ENCODE data around the gene ZNF563. TPM values are rescaled to one million over a fixed set of nuclear protein-coding genes. Genes with fewer than 3 reads are reported as not detected.

Gene ZNF563
- total RNA-seq, 4 donors from 2014 or later, result 1.6 to 7.6 (median 5.5) TPM

- TF ChIP-seq EP300 (IDR thresholded peaks at IDR 0.05) (no peak), POLR2AphosphoS5 (IDR thresholded peaks at IDR 0.05) (no peak), CTCF (IDR thresholded peaks at IDR 0.05) (no peak), POLR2A (IDR thresholded peaks at IDR 0.05) (no peak)
- H3K9me3 ChIP-seq, result peaks cover 0 to 80% (median 0%) of the 10 kb centered on the region in 3 donors
- H3K36me3 ChIP-seq, result peaks cover 6 to 36% of the 10 kb centered on the region in 2 donors
- H3K27ac ChIP-seq, result no peak overlapping the region
- no peak overlapping the region for H3K4me3 ChIP-seq
- ATAC-seq, result no peak
- no peaks in the 10 kb centered on the region for H3K4me1 ChIP-seq
- 93 to 94% methylated on average over 3 to 8 of the region's 8 CpGs for WGBS, 2 donors (ENCODE audit: low coverage in 1 of 2)
- H3K27me3 ChIP-seq, result no peaks in the 10 kb centered on the region
Observed at GRCh38 chr19:12350185-12350889, 16.9 kb upstream of the ZNF563 start.

GRCh38 chr19:12346896-12347295 lies 13.5 kb upstream of the ZNF563 start:
- H3K4me1 ChIP-seq, result no peaks in the 10 kb centered on the region
- H3K27me3 ChIP-seq, result no peaks in the 10 kb centered on the region
- H3K36me3 ChIP-seq, result peaks cover 6 to 29% of the 10 kb centered on the region in 2 donors
- no peak overlapping the region for H3K27ac ChIP-seq
- TF ChIP-seq CTCF (IDR thresholded peaks at IDR 0.05), result no peak
- no peak for TF ChIP-seq POLR2AphosphoS5 (IDR thresholded peaks at IDR 0.05)
- no peak for TF ChIP-seq EP300 (IDR thresholded peaks at IDR 0.05)
- no peak for TF ChIP-seq POLR2A (IDR thresholded peaks at IDR 0.05)
- H3K4me3 ChIP-seq, result no peak overlapping the region
- WGBS, 2 donors (ENCODE audit: low coverage in 1 of 2), result 55 to 86% methylated on average over 2 of the region's 2 CpGs
- no peak for ATAC-seq
- peaks cover 0 to 71% (median 0%) of the 10 kb centered on the region in 3 donors for H3K9me3 ChIP-seq

- Histone ChIP-seq H3K4me3 (no peak overlapping the region), H3K27me3 (no peaks in the 10 kb centered on the region), H3K27ac (no peak overlapping the region), H3K9me3 (peaks cover 0 to 54% (median 0%) of the 10 kb centered on the region in 3 donors), H3K36me3 (peaks cover 0 to 12% of the 10 kb centered on the region in 2 donors), H3K4me1 (no peaks in the 10 kb centered on the region)
- 100% methylated on average over 1 of the region's 1 CpG for WGBS, 2 donors (ENCODE audit: low coverage in 1 of 2)
- no peak for ATAC-seq
- TF ChIP-seq EP300 (IDR thresholded peaks at IDR 0.05), result no peak
- TF ChIP-seq CTCF (IDR thresholded peaks at IDR 0.05), result no peak
- TF ChIP-seq POLR2A (IDR thresholded peaks at IDR 0.05), result no peak
- no peak for TF ChIP-seq POLR2AphosphoS5 (IDR thresholded peaks at IDR 0.05)
Observed at GRCh38 chr19:12345197-12345596, 11.8 kb upstream of the ZNF563 start.

GRCh38 chr19:12331211-12331941 lies 2.1 kb downstream of the ZNF563 start:
- Histone ChIP-seq H3K27me3 (no peaks in the 10 kb centered on the region), H3K9me3 (no peaks in the 10 kb centered on the region), H3K27ac (no peak overlapping the region), H3K4me3 (no peak overlapping the region), H3K36me3 (no peaks in the 10 kb centered on the region), H3K4me1 (peaks cover 0 to 28% (median 9%) of the 10 kb centered on the region in 3 donors)
- TF ChIP-seq CTCF (IDR thresholded peaks at IDR 0.05) (no peak), EP300 (IDR thresholded peaks at IDR 0.05) (no peak), POLR2A (IDR thresholded peaks at IDR 0.05) (no peak), POLR2AphosphoS5 (IDR thresholded peaks at IDR 0.05) (no peak)
- ATAC-seq, result no peak
- 66 to 77% methylated on average over 3 to 4 of the region's 4 CpGs for WGBS, 2 donors (ENCODE audit: low coverage in 1 of 2)

Measured in gastroesophageal sphincter (tissue), 4 donors.